IPS DF 4.7 (cell line): ENCODE data around the gene DHX8.

Experiments
- DNase-seq: peaks from one replicate; pipeline ENCODE4 v3.0.0-alpha.2; 2013; ENCODE audit warnings: low spot score; ENCODE audit errors: extremely low read depth

DHX8 gene

DNA sequence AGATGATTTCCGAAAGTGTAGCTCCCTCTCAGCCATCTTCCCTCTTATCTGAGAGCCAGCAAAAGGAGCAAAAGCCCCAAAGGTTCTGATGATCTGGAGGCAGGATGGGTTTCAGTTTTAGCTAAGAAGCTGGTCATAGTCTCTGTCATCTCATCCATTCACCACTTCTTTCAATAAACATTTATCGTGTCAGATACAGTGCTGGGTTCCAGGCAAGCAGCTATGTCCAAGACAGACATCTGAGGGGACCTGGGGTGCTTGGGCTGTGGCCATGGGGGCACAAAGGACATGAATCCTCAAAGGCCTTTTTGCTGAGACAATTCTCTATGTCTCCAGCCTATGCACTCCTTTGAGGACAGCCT, 63.4 kb downstream of the DHX8 start:
- DNase-seq = no peak

DNA sequence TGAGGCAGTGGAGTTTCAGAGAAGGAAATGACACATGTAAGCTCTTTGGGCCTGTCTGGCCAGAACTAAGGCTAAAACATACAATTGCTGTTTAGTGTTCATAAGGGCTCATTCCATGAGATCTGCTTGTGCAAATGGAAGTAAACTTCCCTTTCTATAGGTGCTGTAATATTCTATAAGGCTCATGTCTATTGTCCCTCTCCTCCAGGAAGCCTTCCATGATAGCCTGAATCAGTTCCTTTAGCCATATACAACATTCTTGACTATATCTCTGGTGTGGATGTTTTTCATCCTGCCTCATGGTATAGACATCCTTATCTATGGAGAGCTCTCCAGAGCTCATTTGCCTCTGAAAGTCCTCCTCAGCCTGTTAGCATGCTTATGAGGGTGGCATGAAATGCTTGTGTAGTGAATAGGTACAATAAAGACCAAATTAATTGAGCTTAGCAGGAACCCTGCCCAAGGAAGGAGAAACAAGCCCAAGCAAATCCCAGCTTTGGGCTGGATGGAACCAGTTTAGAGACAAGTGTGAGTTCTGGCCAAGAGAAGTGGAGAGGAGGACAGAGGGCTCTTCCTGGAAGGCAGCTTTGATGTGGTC, 64.0 kb downstream of the DHX8 start:
- no peak for DNase-seq

DNA sequence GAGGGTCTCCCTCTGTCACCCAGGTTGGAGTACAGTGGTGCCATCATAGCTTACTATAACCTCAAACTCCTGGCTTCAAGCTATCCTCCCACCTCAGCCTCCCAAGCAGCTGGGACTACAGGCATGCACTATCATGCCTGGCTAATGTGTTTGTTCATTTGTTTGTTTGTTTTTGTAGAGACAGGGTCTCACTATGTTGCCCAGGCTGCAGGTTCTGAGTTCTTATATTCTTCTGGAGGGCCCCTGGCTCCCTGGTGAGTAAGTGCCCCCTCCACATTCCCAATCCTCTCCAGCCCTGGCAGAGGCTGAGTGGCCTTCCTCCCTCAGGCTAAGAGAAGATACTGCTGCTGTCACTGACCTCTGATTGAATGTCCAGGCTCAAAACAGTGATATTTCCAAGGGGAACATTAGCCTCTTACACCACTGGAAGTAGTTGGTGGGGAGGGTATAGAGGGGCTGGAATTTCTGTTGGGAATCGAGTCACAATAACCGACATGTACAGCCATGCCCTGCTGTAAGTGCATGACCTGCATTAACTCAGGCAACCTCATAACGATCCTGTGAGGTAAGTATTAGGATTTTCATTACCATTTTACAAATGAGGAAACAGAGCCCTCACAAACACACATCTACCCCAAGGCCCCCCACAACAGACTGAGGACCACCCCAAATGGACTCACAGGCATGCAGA, 65.1 kb downstream of the DHX8 start:
- DNase-seq = no peak

DNA sequence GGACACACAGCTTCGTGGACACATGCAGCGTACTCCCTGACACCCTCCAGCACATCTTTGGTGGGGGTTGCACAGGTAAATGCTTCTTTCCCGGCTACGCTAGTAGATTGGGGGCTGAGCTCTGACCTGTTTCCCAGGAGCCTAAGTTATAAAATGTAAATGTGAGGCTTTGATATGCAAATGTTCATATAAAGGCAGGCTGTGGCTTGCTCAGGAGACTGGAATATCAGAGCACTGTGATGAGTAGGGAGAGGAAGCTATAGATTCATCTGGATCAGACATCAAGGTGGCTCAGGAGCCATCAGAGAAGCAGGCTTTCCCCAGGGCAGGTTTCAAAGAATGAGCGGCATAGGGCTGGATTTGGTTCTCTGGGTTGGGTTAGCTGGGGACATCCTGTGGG, 65.7 kb downstream of the DHX8 start:
- DNase-seq = no peak

DNA sequence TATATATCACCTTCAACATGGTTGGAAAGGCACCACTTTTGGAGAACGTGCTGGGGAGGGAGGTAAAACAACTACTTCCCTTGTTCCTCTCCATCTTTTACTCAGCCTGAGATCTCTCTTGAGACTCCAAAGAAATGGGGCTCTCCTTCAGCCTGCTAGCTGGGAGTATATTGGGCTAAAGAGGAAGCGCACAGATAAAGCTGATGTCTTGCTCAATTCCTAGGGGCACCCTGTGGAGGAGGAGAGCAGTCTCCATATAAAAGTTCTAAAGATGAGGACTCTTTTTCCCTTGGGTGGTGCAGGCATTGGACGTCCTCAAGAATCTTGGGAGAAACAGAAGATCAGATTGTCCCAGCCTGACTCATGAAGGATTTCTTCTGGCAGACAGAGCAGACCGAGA, 67.0 kb downstream of the DHX8 start:
- no peak for DNase-seq

DNA sequence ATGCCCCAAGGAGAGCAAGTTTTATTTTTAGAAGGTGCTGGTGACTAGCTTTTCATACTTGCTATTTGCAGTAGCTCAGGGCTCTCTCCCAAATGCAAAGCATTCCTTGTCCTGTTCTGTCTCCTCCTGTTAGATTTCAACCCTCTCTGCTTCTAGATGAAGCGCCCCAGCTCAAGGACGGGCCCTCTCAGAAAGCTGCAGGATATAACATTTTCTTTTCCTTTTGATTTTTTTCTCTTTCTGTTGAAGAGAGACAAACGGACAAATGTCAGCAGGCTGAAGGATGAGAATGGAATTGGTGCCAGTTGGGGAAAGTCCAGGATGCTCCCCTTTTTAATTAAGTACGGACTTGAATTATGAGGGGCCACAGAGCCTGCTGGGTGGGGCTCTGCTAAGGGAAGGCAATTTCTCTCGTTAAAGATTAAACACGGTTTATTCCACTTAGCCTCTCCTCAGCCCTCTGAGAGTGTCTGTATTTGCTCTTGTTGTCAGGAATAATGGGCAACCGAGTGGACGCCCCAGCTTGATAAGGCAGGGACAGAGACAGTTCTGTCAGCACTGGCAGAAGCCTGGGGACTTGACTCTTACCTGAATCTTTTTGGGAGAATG, 68.6 kb downstream of the DHX8 start:
- DNase-seq = no peak

DNA sequence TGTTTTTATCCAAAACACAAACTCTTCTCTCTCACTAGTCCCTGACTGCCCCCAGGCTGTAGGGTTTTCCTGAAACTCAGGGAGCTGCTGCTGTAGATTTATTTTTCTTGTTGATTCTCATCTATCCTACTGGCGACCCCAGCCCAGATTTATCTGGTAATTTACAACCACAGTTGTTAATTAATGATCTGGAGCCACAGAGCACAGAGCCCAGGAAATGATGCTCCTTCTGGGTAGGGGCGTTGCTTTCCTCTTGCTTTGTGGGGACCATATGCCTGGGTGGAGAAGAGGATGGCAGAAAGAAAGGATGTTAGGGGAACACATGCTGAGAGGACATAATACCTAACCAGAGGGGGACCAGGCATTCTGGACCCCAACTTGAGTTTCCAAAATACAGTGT, 69.8 kb downstream of the DHX8 start:
- no peak for DNase-seq

DNA sequence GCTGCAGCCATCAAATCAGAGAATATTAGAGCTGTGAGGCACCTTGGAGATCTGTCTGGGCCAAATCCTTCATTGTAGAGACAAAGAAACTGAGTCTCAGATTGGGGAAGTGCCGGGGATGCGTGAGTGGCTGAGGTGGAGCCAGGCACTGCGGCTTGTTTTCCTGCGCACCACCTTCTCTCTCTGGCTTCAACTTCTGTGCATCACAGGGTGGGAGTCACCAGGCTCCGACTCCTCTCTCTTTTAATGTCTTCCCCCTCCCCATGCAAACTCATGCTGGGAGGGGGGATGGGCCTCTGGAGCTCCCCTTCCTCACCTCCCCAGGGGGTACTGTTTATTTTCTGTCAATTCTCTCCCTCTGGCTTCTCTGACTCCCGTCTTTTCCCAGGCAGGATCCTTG, 71.1 kb downstream of the DHX8 start:
- no peak for DNase-seq

DNA sequence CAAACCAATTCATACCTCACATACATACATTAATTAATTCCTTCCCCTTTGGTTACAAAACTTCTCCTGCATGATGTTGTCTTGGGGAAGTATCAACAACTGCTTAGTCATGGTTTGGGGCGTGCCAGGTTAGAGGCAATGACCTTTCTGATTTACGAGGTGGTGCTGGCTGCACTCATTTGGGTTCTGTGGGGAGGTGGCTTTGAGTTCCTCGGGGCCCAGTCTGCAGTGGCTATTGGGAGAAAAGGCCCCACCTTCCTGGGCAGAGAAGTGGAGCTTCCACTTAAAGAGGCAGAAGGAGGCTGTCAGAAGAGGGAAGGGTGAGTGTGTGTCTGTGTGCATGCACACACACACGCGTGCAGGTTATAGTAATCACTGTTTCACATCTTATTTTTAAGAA, 72.5 kb downstream of the DHX8 start:
- no peak for DNase-seq

DNA sequence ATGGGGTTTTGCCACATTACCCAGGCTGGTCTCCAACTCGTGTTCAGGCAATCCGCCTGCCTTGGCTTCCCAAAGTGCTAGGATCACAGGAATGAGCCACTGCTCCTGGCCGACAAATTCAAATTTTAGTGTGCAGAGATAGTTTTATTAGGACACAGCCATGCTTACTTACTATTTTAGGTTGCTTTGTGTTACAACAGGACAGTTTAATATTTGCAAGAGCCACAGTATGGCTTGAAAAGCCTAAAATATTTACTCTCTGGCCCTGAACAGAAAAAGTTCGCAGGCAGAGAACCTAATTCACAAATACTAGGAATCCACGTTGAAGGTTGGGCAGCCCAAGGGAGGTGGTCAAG, 75.0 kb downstream of the DHX8 start:
- DNase-seq = no peak

DNA sequence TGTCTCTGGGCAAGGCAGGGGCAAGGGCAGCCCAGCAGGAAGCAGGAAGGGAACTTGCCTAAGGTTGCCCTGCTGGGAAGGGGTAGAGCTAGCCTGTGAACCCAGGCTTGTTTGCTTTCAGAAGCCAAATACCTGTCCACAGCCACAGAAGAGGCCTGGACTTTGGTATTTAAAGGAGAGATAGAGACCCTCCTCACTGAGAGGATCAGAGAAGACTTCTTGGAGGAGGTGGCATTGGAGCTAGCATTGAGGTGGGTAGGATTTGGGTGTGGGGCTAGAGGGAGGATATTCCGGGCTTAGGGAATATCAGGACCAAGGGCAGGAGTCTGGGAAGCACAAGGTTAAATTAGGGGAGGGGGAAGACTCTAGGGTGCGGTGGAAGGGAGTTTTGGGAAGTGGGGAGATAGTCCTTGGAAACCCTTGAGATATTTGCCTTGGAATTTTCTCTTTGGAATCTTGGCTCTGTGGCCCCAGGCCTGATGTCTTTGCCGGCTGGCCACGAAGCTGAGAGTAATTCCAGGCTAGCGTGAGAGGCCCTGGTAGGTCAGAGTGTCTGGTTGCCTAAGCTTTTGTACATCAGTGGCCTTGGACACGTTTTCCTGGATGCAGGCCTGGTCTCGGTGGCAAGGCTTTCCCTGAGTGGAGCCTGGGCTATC, 75.5 kb downstream of the DHX8 start:
- DNase-seq = no peak

DNA sequence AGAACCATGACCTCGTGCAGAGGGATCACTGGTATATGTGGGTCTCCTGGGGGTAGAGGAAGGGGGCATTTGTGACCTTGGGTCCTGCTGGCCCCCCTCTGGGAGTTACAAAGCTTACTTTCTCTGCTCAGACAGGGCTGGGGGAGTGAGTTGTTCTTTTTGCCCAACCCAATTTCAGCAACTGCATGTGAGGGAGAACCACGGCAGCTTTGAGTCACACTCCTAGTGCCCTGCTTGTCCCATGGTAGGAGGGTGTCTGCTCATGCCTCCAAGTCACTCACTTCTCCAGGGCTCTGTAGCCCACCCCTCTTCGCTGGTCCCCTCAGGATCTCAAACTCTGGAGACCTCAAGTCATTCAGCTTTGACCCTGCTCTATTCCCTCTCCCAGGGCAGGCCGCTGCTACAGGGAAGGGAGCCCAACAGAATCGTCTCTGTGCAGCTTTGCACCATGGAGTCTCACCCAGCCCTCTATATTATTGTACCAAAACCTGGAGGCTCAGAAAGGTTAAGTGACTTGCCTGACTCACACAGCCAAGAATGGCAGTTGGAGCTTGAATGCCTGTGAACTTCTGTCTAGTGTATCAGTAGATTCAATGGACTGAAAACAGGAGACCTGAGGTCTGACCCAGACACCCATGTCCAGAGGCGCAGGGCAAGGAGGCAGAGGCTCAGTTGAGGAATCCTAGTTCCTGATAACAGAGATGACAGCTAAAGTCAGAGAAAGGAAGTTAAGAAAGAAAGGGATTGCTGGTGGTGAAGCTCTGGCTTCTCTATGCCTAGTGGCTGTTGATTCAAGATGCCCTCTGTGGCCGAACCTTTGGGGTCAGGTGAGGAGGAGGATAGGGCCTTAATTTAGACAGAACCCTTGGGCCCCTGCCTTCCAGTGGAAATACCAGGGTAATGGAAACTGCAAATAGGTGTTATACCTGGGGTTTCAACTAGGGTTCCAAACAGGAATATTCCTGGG, 77.0 kb downstream of the DHX8 start:
- no peak for DNase-seq

DNA sequence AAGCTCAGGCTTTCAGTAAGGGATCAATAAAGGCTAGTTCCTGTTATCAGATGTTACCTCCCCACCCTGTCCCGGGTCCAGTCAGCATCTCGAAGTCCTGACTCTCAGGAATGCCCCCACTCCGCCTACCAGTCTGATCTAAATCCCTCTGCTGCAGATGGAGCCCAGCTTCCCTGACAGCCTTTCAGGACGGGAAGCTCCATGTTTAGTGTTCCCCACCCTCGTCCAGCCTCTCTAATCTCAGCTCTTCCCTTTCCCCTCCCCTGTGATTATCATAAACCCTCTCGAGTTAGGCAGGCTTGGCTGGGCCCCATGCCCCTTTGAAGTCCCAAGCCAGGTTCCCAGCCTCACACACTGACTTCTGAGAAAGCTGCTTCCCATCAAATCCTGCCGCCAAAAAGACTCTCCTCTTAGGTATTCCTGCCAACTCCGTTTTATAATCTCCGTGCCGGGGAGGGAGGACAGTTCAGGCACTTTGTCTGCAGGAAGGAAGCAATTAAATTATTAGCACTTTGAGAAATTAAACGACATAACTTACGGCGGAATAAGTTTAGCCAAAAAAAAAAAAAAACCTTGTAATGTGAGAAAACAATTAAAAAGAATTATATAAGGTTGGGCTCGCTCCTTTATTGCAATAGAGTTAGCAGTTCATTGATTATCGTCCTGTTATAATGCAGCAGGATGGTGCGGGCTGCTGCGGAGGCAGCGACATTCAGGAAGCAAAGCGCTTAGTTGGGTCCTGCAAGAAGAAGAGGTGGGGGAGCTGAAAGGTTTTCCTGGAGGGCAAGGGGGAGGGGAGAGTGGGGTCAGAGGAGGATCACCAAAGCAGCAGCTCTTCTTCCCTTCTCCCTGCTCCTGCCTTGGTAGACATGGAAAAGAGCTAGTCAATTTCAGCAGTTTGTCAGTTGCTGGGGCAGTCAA, 79.2 kb downstream of the DHX8 start:
- DNase-seq = no peak

DNA sequence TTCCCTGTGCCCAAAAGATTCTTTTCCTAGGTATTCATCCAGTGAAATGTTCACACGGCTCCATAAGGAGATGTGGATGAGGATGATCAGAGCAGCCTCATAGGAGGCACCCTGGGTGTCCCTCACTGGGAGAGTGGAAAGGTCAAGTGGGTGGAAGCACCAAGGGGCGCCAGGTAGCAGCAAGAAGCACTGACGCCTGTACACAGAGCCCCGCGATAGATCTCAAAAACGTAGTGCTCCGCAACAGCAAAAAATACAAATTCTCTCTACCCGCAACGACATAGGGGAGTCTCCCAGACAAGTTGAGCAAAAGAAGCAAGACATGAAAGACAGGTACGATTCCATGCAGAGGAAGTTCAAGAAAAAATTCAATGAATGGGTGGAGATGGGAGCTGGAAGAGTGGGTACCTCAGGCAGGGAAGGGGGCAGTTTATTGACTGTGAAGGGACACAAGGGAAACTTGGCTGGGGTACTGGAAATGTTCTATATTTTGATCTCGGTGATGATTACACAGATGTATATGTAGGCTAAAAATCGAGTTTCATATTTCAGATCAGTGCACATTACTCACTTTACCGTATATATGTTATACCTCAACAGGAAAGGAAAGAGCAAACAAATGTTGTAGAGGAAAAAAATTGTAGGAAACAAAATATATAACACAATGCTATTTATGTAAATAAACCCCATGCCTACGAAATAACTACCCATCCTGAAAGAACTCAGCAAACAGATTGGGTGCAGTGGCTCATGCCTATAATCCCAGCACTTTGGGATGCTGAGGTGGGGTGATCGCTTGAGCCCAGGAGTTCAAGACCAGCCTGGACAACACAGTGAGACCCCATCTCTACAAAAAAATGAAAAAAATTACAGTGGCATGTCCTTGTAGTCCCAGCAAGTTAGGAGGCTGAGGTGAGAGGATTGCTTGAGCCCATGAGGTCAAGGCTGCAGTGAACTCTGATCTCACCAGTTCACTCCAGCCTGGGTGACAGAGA, 80.1 kb downstream of the DHX8 start:
- DNase-seq = no peak

DNA sequence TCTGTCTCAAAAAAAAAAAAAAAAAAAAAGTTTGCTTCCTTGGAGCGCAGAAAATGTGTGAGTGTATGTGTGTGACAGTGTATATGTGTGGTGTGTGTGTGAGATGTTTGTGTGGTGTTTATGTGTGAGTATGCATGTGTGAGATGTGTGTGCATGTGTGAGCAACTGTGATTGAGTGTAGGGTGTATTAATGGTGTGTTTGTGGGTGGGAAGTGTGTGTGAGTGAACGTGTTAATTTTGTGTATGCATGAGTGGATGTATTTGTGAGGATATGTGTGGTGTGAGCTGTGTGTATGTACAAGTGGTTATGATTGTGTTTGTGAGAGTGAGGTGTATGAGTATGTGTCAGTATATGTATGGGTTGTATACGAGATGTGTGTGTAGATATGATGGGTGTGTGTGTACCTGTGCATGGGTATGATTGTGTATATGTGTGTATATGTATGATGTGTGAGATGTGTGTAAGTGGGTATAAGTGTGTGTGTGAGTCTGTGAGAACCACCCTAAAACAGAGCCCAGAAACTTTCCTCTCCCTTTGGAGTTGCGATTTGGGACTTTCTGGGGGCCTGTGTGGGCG, 84.8 kb downstream of the DHX8 start:
- DNase-seq = no peak

DNA sequence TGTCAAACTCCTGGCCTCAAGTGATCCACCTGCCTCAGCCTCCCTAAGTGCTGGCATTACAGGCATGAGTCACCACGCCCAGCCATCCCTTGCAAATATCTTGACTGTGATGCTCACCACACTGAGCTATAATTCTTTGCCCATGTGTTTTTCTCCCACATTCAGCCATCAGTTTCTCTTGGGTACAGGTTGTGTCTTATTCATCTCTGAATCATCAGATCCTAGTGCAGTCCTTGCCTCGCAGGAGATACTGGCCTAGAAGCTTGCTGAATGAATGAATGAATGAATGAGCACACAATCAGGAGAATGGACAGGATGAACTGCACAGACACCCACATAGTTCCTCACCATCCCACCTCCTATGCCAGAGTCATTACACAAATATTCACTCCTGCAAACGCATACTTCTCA, 86.7 kb downstream of the DHX8 start:
- DNase-seq = no peak

DNA sequence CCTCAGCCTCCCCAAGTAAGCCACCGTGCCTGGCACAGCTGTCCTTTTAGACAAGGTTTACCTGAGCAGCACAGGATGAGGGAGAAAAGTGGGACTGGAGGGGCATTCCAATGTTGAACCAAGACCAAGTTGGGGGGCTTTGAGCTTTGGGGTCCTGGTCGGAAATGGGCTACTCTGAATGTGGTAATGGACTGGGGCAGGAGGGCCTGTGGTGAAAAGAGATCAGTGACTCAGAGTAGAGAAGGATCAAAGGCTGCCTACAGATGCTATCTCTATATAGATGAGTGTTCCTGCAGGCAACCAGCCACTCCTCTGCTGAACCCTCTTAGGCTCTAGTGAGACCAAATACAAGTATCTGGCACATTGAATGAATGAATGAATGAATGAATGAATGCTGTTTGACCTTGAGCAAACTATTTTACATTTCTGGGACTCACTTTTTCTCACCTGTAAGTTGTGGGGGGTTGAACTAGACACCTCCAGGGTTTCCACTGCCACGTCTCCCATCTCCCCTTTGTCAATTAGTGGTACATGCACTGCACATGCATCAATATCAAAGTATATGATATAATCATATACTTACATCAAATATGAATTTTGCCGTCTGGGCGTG, 88.7 kb downstream of the DHX8 start:
- DNase-seq = no peak

DNA sequence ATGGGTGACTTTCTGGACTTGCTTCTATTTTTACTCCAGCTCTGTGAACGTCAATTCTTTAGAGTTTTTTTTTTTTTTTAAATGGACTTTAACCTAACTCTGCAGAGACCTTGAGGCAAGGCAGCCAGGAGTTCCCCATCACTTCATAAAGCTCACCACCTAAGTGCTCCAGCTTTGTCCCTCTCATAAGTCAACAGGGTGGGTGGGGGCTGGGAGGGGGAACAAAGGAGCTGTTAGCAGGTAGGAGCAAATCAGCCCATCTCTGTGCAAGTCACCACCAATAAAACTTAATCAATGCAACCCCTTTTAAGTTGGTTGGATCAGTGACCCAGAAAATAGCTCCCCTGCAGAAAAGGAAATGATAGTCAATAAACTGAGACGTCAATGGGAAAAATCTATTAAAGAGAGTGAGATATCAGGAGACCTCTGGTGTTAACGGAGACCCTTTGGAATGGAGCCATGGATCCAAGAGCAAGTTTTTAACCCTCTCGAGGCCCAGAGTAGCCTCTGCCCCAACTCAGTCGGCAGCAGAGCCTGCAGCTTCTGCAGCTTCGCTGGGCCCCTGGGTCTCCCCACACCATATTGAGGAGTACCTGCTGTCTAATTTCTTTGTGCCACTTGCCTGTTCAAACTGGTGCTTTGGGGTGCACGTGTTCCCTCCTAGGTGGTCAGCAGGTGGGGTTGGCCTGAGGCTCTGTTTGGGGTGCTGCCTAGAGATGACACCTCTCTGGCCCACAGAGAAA, 90.0 kb downstream of the DHX8 start:
- DNase-seq = no peak
